SK-N-SH (cell line): ENCODE data around the gene THSD4. TPM values are rescaled to one million over a fixed set of nuclear protein-coding genes. Genes with fewer than 3 reads are reported as not detected.

Source experiments
- CTCF ChIA-PET: fragments of 300-600, 350-600 bp; formaldehyde crosslinking; extraction: SDS; loops from one replicate; lab custom pipeline; 2021; lab: Yijun Ruan, JAX
- POLR2A ChIA-PET: fragments of 350-600 bp; sonication (Branson Sonifier 250); formaldehyde crosslinking; extraction: SDS; loops from one replicate; lab custom pipeline; 2020; ENCODE audit warnings: antibody characterized with exemption, inconsistent platforms; lab: Yijun Ruan, JAX
- DNase-seq: peaks from one replicate; pipeline ENCODE4 v3.0.0; 2012
- H2AFZ ChIP-seq: fragments of 200-600 bp; sonication (generic); 2 replicates; pipeline ENCODE4 v1.8.1; 2016; ENCODE audit warnings: antibody characterized with exemption, mild to moderate bottlenecking, low read depth
- H3F3A ChIP-seq: fragments of 200-600 bp; sonication (generic); replicated peaks from 2 replicates; pipeline ENCODE3; 2016; ENCODE audit warnings: antibody characterized with exemption, mild to moderate bottlenecking; ENCODE audit not compliant: insufficient read depth
- H3K27ac ChIP-seq, 2 experiments: fragments of 200-500 bp in 1 of 2; fragments of 200-600 bp in 1 of 2; sonication (Bioruptor generic) in 1 of 2; sonication (generic), shearing (Covaris generic) in 1 of 2; 2 replicates each; pipeline versions ENCODE4 v1.5.1 to v1.6.1; 2014 to 2016; ENCODE audit warnings: low read depth in 2 of 2, inconsistent platforms in 1 of 2, low read length in 1 of 2, mild to moderate bottlenecking in 1 of 2, mixed read lengths in 1 of 2
- H3K27me3 ChIP-seq: fragments of 200-600 bp; sonication (generic), shearing (Covaris generic); 2 replicates; pipeline ENCODE4 v1.6.1; 2016; ENCODE audit warnings: mixed run types; ENCODE audit not compliant: insufficient read depth
- H3K36me3 ChIP-seq, 2 experiments: fragments of 200-500 bp in 1 of 2; fragments of 200-600 bp in 1 of 2; sonication (Bioruptor generic) in 1 of 2; sonication (generic) in 1 of 2; replicated peaks in 1 of 2; 2 replicates each; pipeline versions ENCODE3 to v1.5.1; 2014 to 2016; ENCODE audit warnings: low read length in 1 of 2, mild to moderate bottlenecking in 1 of 2; ENCODE audit not compliant: insufficient read depth in 2 of 2, control insufficient read depth in 1 of 2
- H3K4me1 ChIP-seq, 2 experiments: fragments of 200-500 bp in 1 of 2; fragments of 200-600 bp in 1 of 2; sonication (Bioruptor generic) in 1 of 2; sonication (generic), shearing (Covaris generic) in 1 of 2; 2 replicates each; pipeline versions ENCODE4 v1.5.1 to v1.6.1; 2014 to 2016; ENCODE audit warnings: low read depth in 1 of 2, low read length in 1 of 2, mixed run types in 1 of 2; ENCODE audit not compliant: insufficient read depth in 2 of 2, control insufficient read depth in 1 of 2
- H3K4me2 ChIP-seq: fragments of 200-600 bp; sonication (generic), shearing (Covaris generic); 2 replicates; pipeline ENCODE4 v1.6.1; 2017; ENCODE audit warnings: mixed run types
- H3K4me3 ChIP-seq, 2 experiments: fragments of 200-500 bp in 1 of 2; fragments of 200-600 bp in 1 of 2; sonication (Bioruptor generic) in 1 of 2; sonication (generic), shearing (Covaris generic) in 1 of 2; 2 replicates each; pipeline versions ENCODE4 v1.5.1 to v1.8.1; 2014 to 2016; ENCODE audit warnings: low read depth in 2 of 2, inconsistent platforms in 1 of 2, low read length in 1 of 2, mild to moderate bottlenecking in 1 of 2, mixed read lengths in 1 of 2, moderate library complexity in 1 of 2
- H3K79me2 ChIP-seq: fragments of 200-600 bp; sonication (generic); 2 replicates; pipeline ENCODE4 v1.8.1; 2017; ENCODE audit warnings: mild to moderate bottlenecking; ENCODE audit not compliant: insufficient read depth
- H3K9ac ChIP-seq: fragments of 200-600 bp; sonication (generic); 2 replicates; pipeline ENCODE4 v1.6.1; 2017; ENCODE audit warnings: mixed run types
- H3K9me2 ChIP-seq: fragments of 200-600 bp; sonication (generic); 2 replicates; pipeline ENCODE4 v1.6.1; 2017; ENCODE audit warnings: mixed run types
- H3K9me3 ChIP-seq: fragments of 200-600 bp; sonication (generic); 2 replicates; pipeline ENCODE4 v1.6.1; 2017; ENCODE audit warnings: mixed run types, mild to moderate bottlenecking, moderate library complexity
- H4K20me1 ChIP-seq: fragments of 200-600 bp; sonication (generic); 2 replicates; pipeline ENCODE4 v1.6.1; 2017; ENCODE audit warnings: mild to moderate bottlenecking, mixed run types; ENCODE audit not compliant: insufficient read depth
- CTCF ChIP-seq: fragments of 200-600 bp; sonication (generic); IDR thresholded peaks from 2 replicates; pipeline ENCODE4 v1.6.1; 2017; ENCODE audit warnings: antibody characterized with exemption, mild to moderate bottlenecking, moderate library complexity
- IRF3 ChIP-seq: fragments of 150-350 bp; IDR thresholded peaks from 2 replicates; pipeline ENCODE4 v1.6.1; 2016; ENCODE audit warnings: mild to moderate bottlenecking, low read depth, low read length
- NRF1 ChIP-seq: IDR thresholded peaks from 2 replicates; pipeline ENCODE4 v1.6.1; 2012; ENCODE audit warnings: low read depth, mild to moderate bottlenecking, low read length
- PBX3 ChIP-seq: IDR thresholded peaks from 2 replicates; pipeline ENCODE4; 2012
- RCOR1 ChIP-seq: fragments of 150-350 bp; IDR thresholded peaks from 2 replicates; pipeline ENCODE4 v1.6.1; 2017; ENCODE audit warnings: antibody characterized with exemption, low read length
- REST ChIP-seq: IDR thresholded peaks from 2 replicates; pipeline ENCODE4 v1.6.1; 2012; ENCODE audit warnings: mild to moderate bottlenecking, low read depth, low read length, moderate library complexity
- SIN3A ChIP-seq: IDR thresholded peaks from 2 replicates; pipeline ENCODE4 v1.6.1; 2012; ENCODE audit warnings: low read depth, mild to moderate bottlenecking, low read length, moderate library complexity, borderline replicate concordance
- SMC3 ChIP-seq: IDR thresholded peaks from 2 replicates; pipeline ENCODE4 v1.6.1; 2012; ENCODE audit warnings: low read depth, low read length, improper control_type of control experiment
- YY1 ChIP-seq: IDR thresholded peaks from 2 replicates; pipeline ENCODE4 v1.4.0; 2012; ENCODE audit warnings: low read depth, mild to moderate bottlenecking
- ZBTB33 ChIP-seq: IDR thresholded peaks from 2 replicates; pipeline ENCODE4 v1.4.0; 2012; ENCODE audit warnings: low read depth, borderline replicate concordance
- WGBS: methylation state at CpG from one replicate; pipeline ENCODE4 v1.1.6; 2017; ENCODE audit warnings: low lambda C conversion rate; 5-methylcytosine and 5-hydroxymethylcytosine counted together
- polyA plus RNA-seq, 3 experiments: library from polyadenylated mRNA; depleted of rRNA; stranded (reverse); fragments of >200 nt; gene quantifications; 2 replicates each; pipeline ENCODE4 v1.2.3, GENCODE V29; 2012

Gene THSD4
- polyA plus RNA-seq, 1 of the 3 experiments (the other 2 are of a cell fraction), result 79.1 TPM

- TF ChIP-seq IRF3, result no peak
- 0 out of 2 replicates have a peak, but pooled peaks have one; percentile 36 for TF ChIP-seq YY1
- peak; percentile 54 for TF ChIP-seq CTCF
- TF ChIP-seq RCOR1, result no peak
- no peak for TF ChIP-seq ZBTB33
- TF ChIP-seq, all 33 proteins: peak for 8
These were observed 21.7 kb downstream of the THSD4 start (continued) for GRCh38 chr15:71136793-71137518.

GRCh38 chr15:71138473-71138872, 23.2 kb downstream of the THSD4 start:
- H3F3A ChIP-seq, result peaks cover 14% of the 10 kb centered on the region
- 85% methylated on average over 2 of the region's 2 CpGs for WGBS
- no peak for DNase-seq
- no peak overlapping the region for H3K27ac ChIP-seq
- H3K4me2 ChIP-seq, result no peak overlapping the region
- no peak overlapping the region for H3K9ac ChIP-seq
- no peak overlapping the region for H2AFZ ChIP-seq
- H4K20me1 ChIP-seq, result no peaks in the 10 kb centered on the region
- no peak for TF ChIP-seq PBX3
- no peak for TF ChIP-seq SIN3A
- no peak for TF ChIP-seq REST
- no peak for TF ChIP-seq NRF1
- TF ChIP-seq RCOR1, result no peak
- TF ChIP-seq SMC3, result no peak
- POLR2A ChIA-PET, result no interaction called here
- peaks cover 0 to 18% of the 10 kb centered on the region in 2 experiments for H3K36me3 ChIP-seq
- H3K4me1 ChIP-seq, result peaks cover 0 to 19% of the 10 kb centered on the region in 2 experiments; a peak in 2 of 4 replicates
- H3K9me3 ChIP-seq, result no peaks in the 10 kb centered on the region
- H3K79me2 ChIP-seq, result peaks cover 73% of the 10 kb centered on the region
- H3K27me3 ChIP-seq, result no peaks in the 10 kb centered on the region
- no peak overlapping the region for H3K4me3 ChIP-seq
- CTCF ChIA-PET, result no interaction called here
- no peaks in the 10 kb centered on the region for H3K9me2 ChIP-seq
